BLaER1 (cell line): ENCODE measurements around the gene NFAM1.

Experiments used
- H3K27ac ChIP-seq: shearing (Covaris generic); formaldehyde crosslinking; 2 replicates; pipeline ENCODE4 v1.8.1; 2022
- H3K27me3 ChIP-seq: shearing (Covaris generic); formaldehyde crosslinking; 2 replicates; pipeline ENCODE4 v1.8.1; 2022
- H3K36me3 ChIP-seq: shearing (Covaris generic); formaldehyde crosslinking; 2 replicates; pipeline ENCODE4 v1.8.1; 2022
- H3K4me1 ChIP-seq: shearing (Covaris generic); formaldehyde crosslinking; 2 replicates; pipeline ENCODE4 v1.8.1; 2022
- H3K4me2 ChIP-seq: shearing (Covaris generic); formaldehyde crosslinking; 2 replicates; pipeline ENCODE4 v1.8.1; 2022
- H3K4me3 ChIP-seq: shearing (Covaris generic); formaldehyde crosslinking; 2 replicates; pipeline ENCODE4 v1.8.1; 2022
- H3K9ac ChIP-seq: shearing (Covaris generic); formaldehyde crosslinking; 2 replicates; pipeline ENCODE4 v1.8.1; 2022
- H3K9me3 ChIP-seq: shearing (Covaris generic); formaldehyde crosslinking; 2 replicates; pipeline ENCODE4 v1.8.1; 2022
- H4K20me1 ChIP-seq: shearing (Covaris generic); formaldehyde crosslinking; 2 replicates; pipeline ENCODE4 v1.8.1; 2022
- Cebpa-rat ChIP-seq: shearing (Covaris generic); IDR thresholded peaks from 2 replicates; pipeline ENCODE4 v1.8.1; 2022

NFAM1 gene

GRCh38 chr22:42404266-42404665, 27.9 kb downstream of the NFAM1 start:
- Histone ChIP-seq H3K4me3 (no peak overlapping the region), H3K4me1 (peaks cover 68% of the 10 kb centered on the region), H3K4me2 (peak overlapping the region; percentile 60), H3K9ac (no peak overlapping the region), H3K27me3 (no peaks in the 10 kb centered on the region), H4K20me1 (no peaks in the 10 kb centered on the region), H3K27ac (no peak overlapping the region), H3K36me3 (no peaks in the 10 kb centered on the region), H3K9me3 (no peaks in the 10 kb centered on the region)
- TF ChIP-seq Cebpa-rat, result no peak

GRCh38 chr22:42401535-42402334, 30.5 kb downstream of the NFAM1 start:
- no peak for TF ChIP-seq Cebpa-rat
- H3K36me3 ChIP-seq, result no peaks in the 10 kb centered on the region
- no peak overlapping the region for H3K27ac ChIP-seq
- no peaks in the 10 kb centered on the region for H3K27me3 ChIP-seq
- no peak overlapping the region for H3K9ac ChIP-seq
- H3K9me3 ChIP-seq, result no peaks in the 10 kb centered on the region
- H3K4me2 ChIP-seq, result no peak overlapping the region
- H3K4me3 ChIP-seq, result no peak overlapping the region
- no peaks in the 10 kb centered on the region for H4K20me1 ChIP-seq
- H3K4me1 ChIP-seq, result peaks cover 74% of the 10 kb centered on the region

- no peak overlapping the region for H3K4me2 ChIP-seq
Observed at GRCh38 chr22:42400811-42401534, 31.2 kb downstream of the NFAM1 start.

GRCh38 chr22:42399315-42400271, 32.6 kb downstream of the NFAM1 start:
- H3K36me3 ChIP-seq, result no peaks in the 10 kb centered on the region
- H3K27ac ChIP-seq, result no peak overlapping the region
- H3K4me2 ChIP-seq, result peak overlapping the region; percentile 71
- no peaks in the 10 kb centered on the region for H3K27me3 ChIP-seq
- peaks cover 57% of the 10 kb centered on the region for H3K4me1 ChIP-seq
- no peaks in the 10 kb centered on the region for H4K20me1 ChIP-seq
- H3K4me3 ChIP-seq, result no peak overlapping the region
- H3K9me3 ChIP-seq, result no peaks in the 10 kb centered on the region
- no peak for TF ChIP-seq Cebpa-rat
- no peak overlapping the region for H3K9ac ChIP-seq

More at GRCh38 chr22:42400811-42401534, 31.2 kb downstream of the NFAM1 start:
- Histone ChIP-seq H3K27ac (no peak overlapping the region), H4K20me1 (no peaks in the 10 kb centered on the region), H3K4me1 (peaks cover 71% of the 10 kb centered on the region), H3K9ac (no peak overlapping the region), H3K27me3 (no peaks in the 10 kb centered on the region), H3K4me3 (no peak overlapping the region), H3K9me3 (no peaks in the 10 kb centered on the region), H3K36me3 (no peaks in the 10 kb centered on the region)
- TF ChIP-seq Cebpa-rat, result no peak

- H3K4me1 ChIP-seq, result peaks cover 40% of the 10 kb centered on the region
- H4K20me1 ChIP-seq, result no peaks in the 10 kb centered on the region
- no peaks in the 10 kb centered on the region for H3K9me3 ChIP-seq
- no peaks in the 10 kb centered on the region for H3K36me3 ChIP-seq
- H3K27me3 ChIP-seq, result no peaks in the 10 kb centered on the region
- H3K9ac ChIP-seq, result no peak overlapping the region
- H3K27ac ChIP-seq, result peak overlapping the region; percentile 5; the same call in 1 of the 2 replicates
- H3K4me3 ChIP-seq, result no peak overlapping the region
- TF ChIP-seq Cebpa-rat, result no peak
- peak overlapping the region; percentile 71 for H3K4me2 ChIP-seq
Observed at GRCh38 chr22:42397332-42398249, 34.6 kb downstream of the NFAM1 start.

GRCh38 chr22:42396621-42397331, 35.4 kb downstream of the NFAM1 start:
- H3K36me3 ChIP-seq, result no peaks in the 10 kb centered on the region
- peak overlapping the region; percentile 71 for H3K4me2 ChIP-seq
- H4K20me1 ChIP-seq, result no peaks in the 10 kb centered on the region
- TF ChIP-seq Cebpa-rat, result no peak
- peak overlapping the region; percentile 5; the same call in 1 of the 2 replicates for H3K27ac ChIP-seq
- H3K27me3 ChIP-seq, result no peaks in the 10 kb centered on the region
- H3K4me3 ChIP-seq, result no peak overlapping the region
- H3K9me3 ChIP-seq, result no peaks in the 10 kb centered on the region
- peaks cover 40% of the 10 kb centered on the region for H3K4me1 ChIP-seq
- H3K9ac ChIP-seq, result no peak overlapping the region

- no peak overlapping the region for H3K27ac ChIP-seq
- no peaks in the 10 kb centered on the region for H3K36me3 ChIP-seq
- no peaks in the 10 kb centered on the region for H3K27me3 ChIP-seq
Observed at GRCh38 chr22:42389143-42389542, 43.1 kb downstream of the NFAM1 start.

GRCh38 chr22:42388130-42388797, 43.9 kb downstream of the NFAM1 start:
- H3K27ac ChIP-seq, result no peak overlapping the region; the same call in 1 of the 2 replicates
- H3K9ac ChIP-seq, result no peak overlapping the region

More at GRCh38 chr22:42389143-42389542, 43.1 kb downstream of the NFAM1 start:
- Histone ChIP-seq H3K9ac (no peak overlapping the region), H3K9me3 (no peaks in the 10 kb centered on the region), H4K20me1 (no peaks in the 10 kb centered on the region), H3K4me2 (peak overlapping the region; percentile 32; the same call in 1 of the 2 replicates), H3K4me1 (peaks cover 33% of the 10 kb centered on the region), H3K4me3 (no peak overlapping the region)
- TF ChIP-seq Cebpa-rat, result no peak

More at GRCh38 chr22:42388130-42388797, 43.9 kb downstream of the NFAM1 start:
- no peaks in the 10 kb centered on the region for H4K20me1 ChIP-seq
- H3K27me3 ChIP-seq, result no peaks in the 10 kb centered on the region
- no peak for TF ChIP-seq Cebpa-rat
- peaks cover 42% of the 10 kb centered on the region for H3K4me1 ChIP-seq
- peak overlapping the region; percentile 32; the same call in 1 of the 2 replicates for H3K4me2 ChIP-seq
- no peaks in the 10 kb centered on the region for H3K9me3 ChIP-seq
- H3K4me3 ChIP-seq, result no peak overlapping the region
- no peaks in the 10 kb centered on the region for H3K36me3 ChIP-seq
